Myocyte (in vitro differentiated cells): Measurements from ENCODE around the gene TMEM101. TPM values are rescaled to one million over a fixed set of nuclear protein-coding genes. Genes with fewer than 3 reads are reported as not detected.
"Not testable (repeated sequence)": the region's sequence is repeated elsewhere in the genome, so short reads cannot be mapped to it uniquely, and the experiment has no call there.

ENCODE experiments used
- DNase-seq: peaks from one replicate; pipeline ENCODE4 v3.0.0-alpha.2; 2012; ENCODE audit warnings: low read depth
- total RNA-seq: library from RNA; depleted of rRNA; stranded (reverse); fragments of >200 nt; gene quantifications from 2 replicates; pipeline ENCODE4 v1.2.3, GENCODE V29; 2014

Gene TMEM101
- total RNA-seq, 1 donor from 2014 or later: 40.6 TPM

DNA sequence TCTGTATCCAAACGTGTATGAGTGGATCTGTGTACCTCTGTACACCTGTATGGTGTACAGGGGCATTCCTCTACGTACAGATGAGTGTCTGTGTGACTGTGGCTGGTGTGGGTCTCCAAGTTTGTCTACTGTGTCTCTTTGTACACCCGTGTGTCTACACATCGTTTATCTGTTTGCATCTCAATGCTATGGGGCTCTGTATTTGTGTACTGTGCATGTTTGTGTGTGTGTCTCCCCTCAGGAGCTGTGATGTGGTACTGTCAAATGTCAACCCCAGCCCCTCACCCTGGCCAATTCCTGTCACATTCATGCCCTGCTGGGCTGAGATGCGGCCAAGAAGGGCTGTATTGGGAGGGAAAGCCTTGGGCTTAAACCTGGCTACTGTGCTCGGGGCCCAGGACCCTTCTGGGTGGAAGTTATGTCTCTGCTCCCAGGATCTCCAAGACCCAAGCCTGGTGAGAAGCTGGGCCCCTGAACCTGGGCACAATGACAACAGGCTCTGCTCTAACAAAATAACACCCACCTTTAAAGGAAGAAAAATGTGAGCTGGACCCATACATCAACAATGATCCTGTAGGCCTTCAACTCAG lies 13.8 kb downstream of the TMEM101 start:
- DNase-seq: no peak

DNA sequence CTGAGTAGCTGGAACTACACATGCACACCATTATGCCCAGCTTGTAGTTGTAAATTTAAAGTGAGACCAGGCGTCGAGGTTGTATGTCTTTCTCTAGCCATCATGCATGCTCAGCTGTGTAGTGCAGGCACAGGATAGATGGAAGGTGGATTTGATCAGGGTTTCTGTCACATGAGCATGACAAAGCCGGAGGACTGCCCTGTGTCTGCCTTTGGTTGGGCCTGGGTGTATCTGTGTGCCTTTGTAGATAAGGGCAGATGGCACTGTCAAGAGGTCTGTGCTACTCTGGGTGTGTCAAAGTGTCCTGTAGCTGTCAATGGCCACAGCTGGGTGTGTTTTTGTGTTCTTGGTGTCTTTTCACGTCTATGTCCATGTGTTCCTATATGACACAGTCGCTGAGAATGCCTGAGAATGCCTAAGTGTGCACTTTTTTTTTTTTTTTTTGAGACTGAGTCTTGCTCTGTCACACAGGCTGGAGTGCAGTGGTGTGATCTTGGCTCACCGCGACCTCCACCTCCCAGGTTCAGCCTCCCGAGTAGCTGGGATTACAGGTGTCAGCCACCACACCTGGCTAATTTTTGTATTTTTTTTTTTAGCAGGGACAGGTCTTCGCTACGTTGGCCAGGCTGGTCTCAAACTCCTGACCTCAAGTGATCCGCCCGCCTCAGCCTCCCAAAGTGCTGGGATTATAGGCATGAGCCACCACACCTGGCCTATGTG lies 14.5 kb downstream of the TMEM101 start:
- no peak for DNase-seq

DNA sequence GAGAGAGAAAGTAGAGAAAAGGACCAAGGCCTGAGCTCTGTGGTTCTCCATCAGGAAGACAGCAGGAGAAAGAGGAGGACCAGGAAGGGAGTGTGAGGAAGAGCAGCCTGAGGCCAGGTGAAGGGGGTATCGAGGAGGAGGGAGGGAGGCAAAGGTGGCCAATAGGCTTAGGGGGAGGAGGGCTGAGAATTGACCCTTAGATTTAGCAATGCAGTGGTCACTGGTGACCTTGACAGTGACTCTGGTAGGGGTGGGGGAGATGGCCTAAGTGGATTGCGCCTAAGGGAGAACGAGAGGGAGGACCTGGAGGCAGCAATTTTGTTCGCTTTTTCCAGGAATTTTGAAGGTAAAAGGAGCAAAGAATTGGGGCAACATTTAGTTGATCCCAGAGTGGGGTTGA lies 15.7 kb downstream of the TMEM101 start:
- no peak for DNase-seq

DNA sequence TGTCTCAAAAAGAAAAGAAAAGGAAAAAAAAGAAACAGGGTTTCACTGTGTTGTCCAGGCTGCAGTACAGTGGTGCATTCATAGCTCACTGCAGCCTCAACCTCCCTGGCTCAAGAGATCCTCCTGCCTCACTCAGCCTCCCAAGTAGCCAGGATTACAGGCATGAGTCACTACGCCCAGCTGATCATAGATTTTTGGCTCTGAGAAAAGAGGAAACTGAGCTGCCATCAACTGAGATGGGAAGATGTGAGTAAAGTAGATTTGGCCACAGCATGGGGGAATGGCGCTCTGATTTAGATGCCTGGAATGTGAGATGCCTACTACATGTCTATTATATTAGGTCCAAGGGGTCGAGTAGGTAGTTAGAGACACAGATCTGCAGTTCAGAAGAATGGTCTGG lies 16.2 kb downstream of the TMEM101 start:
- no peak for DNase-seq

DNA sequence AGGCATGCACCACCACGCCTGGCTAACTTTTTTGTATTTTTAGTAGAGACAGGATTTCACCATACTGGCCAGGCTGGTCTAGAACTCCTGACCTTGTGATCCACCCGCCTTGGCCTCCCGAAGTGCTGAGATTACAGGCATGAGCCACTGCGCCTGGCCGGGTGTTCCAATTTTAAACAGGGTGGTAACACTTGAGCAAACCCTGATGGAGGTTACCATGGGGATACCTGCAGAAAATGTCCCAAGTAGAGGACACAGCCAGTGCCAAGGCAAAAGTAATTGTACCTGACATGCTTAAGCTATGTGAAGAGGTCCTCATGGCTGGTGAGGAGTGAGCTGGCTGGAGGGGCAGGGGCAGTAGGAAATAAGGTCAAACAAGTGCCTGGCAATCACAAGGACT lies 17.6 kb downstream of the TMEM101 start:
- not testable (repeated sequence) for DNase-seq

DNA sequence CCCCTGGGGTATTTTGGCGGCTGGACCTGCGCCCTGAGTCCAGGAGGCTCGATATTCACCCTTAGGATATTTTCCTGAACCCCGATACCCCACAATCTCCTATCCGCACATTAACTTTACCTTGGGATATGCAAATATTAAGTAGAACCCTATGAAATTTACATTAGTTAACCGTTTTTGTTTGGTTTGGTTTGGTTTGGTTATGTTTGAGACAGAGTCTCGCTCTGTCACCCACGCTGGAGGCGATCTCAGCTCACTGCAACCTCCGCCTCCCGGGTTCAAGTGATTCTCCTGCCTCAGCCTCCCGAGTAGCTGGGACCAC lies 19.7 kb downstream of the TMEM101 start:
- no peak for DNase-seq

DNA sequence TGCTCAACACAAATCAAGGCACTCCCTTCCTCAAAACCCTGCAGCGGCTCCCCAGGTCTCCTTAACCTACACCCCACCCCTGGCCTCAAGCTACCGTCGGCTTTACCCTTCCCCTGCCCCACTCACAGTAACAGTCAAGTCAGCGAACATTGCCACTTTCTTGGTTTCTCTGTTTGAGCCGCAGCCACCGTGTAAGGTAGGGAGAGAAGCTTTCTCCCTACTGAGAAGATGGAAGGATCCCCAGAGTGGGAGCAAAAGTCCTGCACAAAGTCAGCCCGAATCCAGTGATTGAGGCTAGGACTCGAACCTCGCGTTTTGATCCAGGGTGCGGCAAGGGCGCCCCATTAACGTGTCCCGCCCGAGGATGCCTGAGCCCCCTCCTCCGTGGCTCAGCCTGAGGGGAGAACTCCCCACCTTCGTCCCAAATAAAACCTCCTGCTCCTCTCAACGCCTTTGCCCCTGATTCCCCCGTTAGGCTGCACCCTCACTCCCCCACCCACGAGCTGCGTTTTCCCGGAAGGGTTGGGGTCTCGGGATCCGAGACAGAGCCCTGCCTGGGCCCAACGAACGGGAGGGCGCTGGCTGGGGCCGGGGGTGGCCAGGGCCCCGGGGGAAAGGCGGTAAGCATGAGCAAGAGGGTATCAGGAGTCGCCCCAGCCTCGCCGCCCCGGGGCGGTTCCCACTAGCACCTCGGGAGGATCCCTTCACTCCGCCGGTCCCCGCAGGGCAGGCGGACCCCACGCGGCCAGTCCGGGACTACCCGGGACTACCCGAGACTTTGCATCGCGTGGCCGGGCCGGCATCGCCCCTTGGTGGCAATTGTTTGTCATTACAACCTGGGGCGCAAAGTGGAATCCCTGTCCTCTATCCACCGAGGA lies 20.3 kb downstream of the TMEM101 start:
- DNase-seq: peak; percentile 71

DNA sequence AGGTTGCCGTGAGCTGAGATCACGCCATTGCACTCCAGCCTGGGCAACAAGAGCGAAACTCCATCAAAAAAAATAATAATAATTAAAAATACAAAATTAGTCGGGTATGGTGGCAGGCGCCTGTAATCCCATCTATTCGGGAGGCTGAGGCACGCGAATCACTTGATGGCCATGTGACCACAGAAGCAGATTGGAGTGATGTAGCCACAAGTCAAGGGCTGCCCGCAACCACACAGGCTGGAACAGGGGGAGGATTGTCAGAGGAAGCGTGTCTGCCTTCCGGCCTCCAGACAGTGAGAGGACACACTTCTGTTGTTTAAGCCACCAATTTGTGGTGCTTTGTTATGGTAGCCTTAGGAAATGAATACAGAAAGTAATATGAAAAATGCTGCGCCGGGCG lies 22.1 kb downstream of the TMEM101 start:
- DNase-seq: no peak

DNA sequence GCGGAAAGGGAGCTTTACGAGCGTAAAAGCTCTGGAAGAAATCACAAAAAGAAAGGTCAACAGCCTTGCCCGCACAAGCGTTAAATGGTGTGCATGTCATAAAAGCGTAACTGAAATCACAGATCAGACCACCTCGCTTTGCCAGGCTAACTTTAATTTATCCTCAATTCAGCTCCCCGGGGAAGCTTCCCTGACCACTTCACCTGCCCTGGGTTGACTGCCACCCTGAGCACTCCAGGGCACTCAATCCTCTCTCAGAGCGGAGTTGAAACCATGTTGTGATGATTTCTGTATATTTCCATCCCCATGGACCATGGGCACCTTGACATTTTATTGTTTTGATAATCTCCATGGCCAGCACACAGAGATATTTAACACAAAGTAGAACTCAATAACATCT lies 26.5 kb downstream of the TMEM101 start:
- DNase-seq: no peak

DNA sequence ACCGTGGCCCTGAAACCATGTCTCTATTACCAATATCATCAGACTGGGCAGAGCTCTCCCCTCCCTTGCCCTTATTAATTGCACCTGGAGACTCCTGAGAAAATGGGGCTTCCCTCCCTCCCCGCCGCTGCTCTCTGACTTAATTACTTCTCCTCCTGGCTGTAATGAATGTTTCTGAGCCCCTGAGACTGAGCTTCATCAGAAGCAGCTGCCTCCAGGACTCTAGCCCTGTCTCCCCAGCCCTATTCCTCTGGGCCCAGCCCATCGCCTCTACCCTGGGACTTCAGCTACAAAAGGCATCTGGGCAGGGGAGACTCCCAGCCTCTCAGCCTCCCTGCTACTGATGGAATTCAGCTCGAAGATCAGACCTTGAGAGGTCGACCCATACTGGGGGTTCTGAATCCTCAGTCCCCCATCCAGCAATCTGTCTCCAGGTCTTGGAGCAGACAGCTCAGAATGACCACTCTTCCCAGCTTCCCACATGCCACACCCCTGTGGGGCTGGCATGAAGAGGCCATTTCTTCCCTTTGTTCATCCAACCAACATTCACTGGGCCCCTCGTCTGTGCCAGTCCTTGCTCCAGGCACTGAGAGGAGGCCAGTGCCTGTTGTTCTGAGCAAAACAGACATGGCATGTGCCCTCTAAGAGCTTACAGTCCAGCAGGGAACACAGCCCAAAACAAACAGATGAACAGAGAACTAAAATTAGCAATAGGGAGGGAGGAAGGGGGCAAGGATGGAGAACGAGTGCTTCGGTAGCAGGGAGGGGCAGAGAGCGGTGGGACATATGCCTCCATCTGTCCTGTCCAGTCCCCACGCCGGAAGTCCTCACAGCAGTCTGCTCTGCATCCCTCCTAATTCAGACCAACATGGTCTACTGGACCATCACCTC lies 27.4 kb downstream of the TMEM101 start:
- no peak for DNase-seq

DNA sequence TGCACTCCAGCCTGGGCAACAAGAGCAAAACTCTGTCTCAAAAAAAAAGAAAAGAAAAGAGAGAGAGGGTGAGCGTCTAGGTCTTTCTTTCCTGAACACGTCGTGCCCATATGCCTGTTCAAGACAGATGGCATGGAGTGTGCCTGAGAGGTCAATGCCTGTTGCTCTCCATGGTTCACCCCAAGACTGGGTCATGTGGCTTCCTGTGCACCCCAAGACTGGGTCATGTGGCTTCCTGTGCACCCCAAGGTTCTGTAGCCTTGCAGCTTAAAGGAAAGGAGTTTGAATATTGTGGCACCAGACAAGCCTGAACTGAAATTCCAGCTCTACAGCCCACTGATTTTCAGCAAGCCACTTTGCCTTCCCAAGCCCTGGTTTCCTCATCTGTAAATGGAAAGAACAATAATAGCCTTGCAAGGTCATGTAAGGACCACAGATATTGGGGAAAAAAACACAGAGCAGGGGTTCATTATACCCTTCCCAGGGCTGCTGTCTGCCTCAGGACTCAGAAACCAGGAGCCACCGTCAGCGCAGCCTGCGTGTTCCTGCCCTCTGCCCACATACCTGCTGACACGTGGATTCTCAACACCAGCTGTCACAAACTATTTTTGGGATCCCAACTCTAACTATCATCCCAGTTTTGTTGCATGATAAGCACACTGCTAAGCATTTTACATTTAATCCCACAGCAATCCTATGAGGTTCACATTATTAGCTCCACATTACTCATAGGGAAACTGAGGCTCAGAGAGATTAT lies 28.4 kb downstream of the TMEM101 start:
- peak; percentile 40 for DNase-seq

DNA sequence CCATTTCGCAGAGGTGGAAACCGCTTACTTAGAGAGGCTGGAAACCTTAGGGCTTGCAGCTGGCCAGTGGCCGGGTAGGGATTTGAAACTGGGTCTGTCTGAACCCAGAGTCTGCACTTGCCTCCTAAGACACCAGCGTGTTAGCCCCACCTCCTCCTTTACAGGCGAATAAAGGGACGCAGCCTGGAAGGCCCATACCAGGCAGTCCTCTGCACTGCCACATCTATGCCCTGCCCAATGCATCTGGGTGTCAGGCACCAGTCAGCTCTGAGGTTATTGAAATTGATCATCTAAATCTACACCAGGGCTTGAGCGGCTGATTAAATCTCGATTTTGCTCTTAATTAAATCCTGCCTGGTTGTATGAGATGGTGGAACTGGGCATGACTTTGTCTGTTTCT lies 30.2 kb downstream of the TMEM101 start:
- DNase-seq: no peak

DNA sequence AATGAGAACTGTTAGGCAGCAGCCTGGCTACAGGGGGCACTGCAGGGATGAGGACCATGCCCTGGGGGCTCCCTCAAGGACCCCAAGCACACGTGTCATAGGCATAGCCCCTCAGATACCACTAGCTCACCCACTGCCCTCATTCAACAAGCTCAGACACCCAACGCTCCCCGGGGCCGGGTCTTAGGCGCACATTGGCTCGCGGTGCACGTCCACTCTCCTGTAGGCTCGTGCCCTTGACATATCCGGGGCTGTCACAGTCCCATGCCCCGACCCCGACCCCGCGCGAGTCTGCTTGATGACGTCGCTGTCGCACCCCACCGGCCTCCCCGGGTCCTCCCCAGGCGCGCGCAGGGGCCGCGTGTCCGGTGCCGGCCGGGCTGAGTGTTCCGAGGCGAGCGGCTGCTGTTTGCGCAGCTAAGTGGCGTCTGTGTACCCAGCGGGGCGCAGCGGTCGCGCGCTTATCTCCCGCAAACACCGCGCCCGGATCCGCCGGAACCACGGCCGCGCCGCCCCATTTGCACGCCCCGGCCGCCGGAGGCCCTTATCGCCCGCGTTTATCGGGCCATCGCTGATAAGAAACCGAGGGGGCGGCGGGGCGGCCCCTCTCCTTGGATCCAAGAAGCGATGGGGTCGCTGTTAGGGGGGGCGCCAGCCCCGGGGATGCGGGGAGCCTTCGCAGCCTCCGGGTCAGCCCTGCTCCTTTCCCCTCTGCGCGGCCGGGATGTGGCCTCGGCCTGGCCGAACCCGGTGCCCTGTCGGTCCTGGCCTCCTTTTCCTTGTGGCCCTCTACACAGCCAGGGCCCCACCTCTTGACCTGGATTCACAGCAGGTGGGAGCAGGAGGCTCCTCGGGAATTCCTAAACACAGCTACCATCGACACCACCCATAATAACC lies 31.0 kb downstream of the TMEM101 start:
- no peak for DNase-seq

DNA sequence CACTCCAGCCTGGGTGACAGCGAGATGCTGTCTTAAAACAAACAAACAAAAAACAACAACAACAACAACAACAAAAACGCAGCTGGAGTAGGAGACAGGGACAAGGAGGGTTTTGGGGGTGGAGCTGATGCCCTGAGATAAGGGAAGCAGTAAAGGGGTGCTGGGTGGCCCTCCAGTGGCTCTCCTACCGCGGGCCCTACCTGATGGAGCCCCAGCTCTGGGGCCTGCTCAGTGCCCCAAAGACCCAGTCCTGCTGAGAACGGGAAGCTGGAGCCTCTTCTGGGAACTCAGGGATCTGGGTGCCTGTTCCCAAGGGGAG lies 31.6 kb downstream of the TMEM101 start:
- no peak for DNase-seq

DNA sequence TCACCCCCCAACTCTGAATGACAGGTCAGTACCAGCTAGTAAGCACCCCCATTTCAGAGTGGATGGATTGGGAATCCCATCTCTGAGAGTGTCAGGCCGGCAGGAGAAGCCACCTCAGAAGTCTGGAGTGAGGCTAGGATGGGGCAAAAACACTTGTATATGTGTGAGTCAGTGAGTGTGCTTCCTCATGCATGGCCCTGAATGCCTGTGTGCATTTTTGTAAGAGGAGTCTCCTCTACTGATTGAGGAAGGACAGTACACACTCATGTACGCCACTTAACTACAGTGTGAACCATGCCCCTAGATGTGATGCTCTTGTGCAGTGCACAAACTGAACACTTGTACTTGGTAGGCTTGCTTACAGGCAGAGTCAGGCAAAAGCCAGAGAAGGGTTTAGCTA lies 32.6 kb downstream of the TMEM101 start:
- no peak for DNase-seq

DNA sequence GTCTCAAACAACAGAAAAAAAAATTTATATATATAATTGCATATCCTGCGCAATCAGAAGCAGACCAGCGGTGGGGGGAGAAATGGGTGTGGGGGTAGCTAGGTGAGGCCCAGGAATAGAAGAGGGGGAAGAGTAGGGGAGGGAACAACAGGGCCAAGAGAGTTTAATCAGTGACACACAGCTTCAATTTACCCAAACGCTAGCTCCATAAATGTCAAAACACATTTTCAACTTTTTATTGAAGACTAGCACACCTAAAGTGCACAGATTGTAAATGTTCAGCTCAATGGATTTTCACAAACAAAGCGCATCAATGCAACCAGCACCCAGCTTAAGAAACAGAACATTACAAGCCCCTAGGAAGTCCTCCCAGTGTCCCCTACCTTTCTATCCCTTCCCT lies 35.1 kb downstream of the TMEM101 start:
- no peak for DNase-seq

DNA sequence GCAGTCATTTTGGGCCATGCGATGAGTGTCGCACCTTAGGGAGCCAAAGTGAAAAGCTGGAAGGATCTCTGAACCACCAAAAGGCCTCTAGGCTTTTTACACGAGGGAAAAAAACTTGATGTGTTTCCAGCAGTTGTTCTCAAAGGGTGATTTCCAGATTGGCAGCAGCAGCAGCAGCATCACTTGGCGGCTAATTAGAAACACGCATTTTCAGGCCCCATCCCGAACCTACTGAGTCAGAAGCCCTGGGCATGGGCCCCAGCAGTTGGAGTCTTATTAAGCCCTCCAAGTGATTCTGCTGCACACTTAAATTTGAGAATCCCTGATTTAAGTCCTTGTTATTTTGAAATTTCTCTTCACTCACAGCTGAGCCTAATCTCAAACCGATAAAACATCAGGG lies 35.8 kb downstream of the TMEM101 start:
- no peak for DNase-seq

DNA sequence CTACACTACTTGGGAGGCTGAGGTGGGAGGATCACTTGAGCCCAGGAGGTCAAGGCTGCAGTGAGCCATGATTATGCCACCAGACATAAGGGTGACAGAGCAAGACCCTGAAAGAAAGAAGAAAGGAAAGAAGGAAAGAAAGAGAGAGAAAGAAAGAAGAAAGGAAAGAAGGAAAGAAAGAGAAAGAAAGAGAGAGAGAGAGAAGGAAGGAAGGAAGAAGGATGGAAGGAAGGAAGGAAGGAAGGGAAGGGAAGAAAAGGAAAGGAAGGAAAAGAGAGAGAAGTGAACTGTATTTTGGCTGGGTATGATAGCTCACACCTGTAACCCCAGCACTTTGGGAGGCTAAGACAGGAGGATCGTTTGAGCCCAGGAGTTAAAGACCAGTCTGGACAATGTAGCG lies 36.7 kb downstream of the TMEM101 start:
- DNase-seq: no peak

DNA sequence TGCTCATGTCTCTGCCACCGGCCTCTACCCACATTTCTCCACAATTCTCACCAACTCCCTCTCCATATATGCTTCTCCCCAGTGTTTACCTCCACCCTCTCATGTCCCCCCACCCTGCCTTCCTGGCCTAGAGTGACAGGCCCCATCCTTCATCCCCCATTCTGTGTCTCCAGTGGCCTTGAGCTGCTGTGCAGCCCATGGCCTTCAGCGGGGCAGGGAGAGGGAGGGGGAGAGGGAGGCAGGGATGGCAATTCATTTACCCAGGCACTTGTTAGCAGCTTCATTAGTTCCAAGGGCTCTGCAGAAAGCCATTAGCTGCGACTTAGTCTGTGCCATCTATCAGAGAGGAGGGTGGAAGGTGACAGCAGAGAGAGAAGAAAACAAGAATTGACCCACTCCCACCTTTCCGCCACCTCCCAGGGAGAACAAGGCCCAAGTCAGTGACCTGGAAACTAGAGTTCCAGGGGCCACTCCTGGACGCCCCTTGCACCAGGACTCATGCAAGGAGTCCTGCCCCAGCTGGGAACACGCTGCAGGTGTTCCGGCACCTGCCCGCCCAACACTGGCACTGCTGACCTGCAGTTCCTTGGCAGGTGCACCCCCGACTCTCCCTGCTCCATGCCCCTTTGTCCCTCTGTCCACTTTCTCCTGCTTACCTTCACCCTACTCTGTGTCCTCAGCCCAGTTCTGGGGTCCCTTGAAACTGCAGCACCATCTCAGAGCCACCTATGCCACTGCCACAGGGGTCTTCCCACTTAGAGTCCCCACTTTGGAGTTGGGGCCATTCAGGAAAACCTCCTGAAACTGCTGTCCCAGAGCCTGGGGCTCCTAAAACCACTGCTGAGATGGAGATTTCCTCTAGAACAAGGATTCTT lies 37.6 kb downstream of the TMEM101 start:
- DNase-seq: no peak
